NCI-H2196 treated with DMSO at 0.1 percent for 48 hours (cell line): ENCODE results near the gene AKAIN1.

Source experiments
- DNase-seq: peaks from one replicate; lab custom pipeline; 2025; ENCODE audit not compliant: unreplicated experiment; lab: John Stamatoyannopoulos, UW

Gene AKAIN1

DNA sequence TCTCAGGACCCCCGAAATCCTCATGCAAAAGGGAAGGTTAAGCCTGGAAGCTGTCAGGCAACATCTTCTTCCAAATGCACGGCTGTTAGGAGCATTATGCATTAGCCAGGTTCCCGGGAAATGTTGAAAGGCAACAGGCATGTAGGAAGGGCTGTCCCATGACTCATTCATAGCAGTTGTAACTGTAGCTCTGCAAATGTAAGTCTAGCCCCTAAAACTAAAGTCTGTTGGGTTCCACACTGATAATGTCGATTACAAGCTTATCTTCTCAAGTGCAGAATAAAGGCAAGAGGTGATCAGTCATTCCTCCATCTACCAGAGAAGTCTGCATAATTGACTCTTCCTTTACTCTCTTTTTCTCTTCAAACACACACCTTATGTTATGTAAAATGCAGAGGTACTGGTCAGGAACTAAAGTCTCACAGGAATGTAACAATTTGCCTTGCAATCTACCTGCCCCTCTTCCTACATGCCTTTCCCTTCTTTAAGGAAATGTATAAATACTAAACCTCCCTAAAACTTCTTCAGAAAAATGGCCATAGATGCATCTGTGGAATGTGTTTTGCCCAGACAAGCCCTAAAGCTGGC, 99.8 kb downstream of the AKAIN1 start:
- DNase-seq, result no peak

DNA sequence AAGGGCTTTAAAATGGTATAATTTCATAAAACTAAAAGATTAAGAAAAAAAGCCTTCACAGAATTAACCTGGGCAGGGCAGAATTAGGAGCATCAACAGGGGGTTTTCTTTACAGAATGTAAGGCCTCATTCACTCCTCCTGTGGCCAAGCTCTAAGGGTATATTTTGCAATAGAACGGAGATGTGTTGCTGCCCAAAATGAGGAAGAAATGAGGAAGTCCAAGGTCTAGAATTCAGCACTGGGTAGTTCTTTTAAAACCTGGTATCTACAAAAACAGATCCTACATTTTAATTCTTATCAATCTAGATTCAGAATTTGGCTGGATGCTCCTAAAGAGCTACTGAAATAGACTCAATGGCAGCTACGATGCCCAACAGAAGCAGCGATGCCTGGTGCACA, 101.8 kb downstream of the AKAIN1 start:
- no peak for DNase-seq

DNA sequence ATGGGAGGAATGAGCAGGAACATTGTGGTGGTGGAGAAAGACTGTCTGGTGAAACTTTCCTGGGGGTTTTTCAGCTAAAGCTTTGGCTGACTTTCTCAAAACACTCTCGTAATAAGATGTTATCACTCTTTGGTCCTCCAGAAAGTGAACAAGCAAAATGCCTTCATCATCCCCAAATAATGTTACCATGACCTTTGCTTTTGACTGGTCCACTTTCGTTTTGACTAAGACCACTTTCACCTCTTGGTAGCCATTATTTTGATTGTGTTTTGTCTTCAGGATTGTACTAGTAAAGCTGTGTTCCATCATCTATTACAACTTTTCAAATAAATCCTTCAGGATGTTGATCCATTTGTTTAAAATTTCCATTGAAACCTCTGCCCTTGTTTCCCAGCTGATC, 103.2 kb downstream of the AKAIN1 start:
- no peak for DNase-seq
